Loucy (cell line): Measurements from ENCODE around the gene IFT122.

Experiments
- CTCF ChIP-seq: fragments of 200-600 bp; sonication (generic); conservative IDR thresholded peaks from 2 replicates; pipeline ENCODE4 v1.5.1; 2014; ENCODE audit warnings: mild to moderate bottlenecking, antibody characterized with exemption, low read length
- EZH2phosphoT487 ChIP-seq: fragments of 200-600 bp; IDR thresholded peaks from 2 replicates; pipeline ENCODE4 v1.6.1; 2018; ENCODE audit warnings: antibody characterized with exemption, mild to moderate bottlenecking, moderate library complexity, borderline replicate concordance

GRCh38 chr3:129513705-129514104, 73.7 kb downstream of the IFT122 start:
- no peak for TF ChIP-seq CTCF
- no peak for TF ChIP-seq EZH2phosphoT487
